ENCODE results near the gene PAK6. TPM values are rescaled to one million over a fixed set of nuclear protein-coding genes. Genes with fewer than 3 reads are reported as not detected.
A peak's percentile ranks its signal among the peaks of the same experiment; 100 is the strongest.

Gene PAK6
- total RNA-seq, 1 donor from 2014 or later, result 19.9 TPM

DNA sequence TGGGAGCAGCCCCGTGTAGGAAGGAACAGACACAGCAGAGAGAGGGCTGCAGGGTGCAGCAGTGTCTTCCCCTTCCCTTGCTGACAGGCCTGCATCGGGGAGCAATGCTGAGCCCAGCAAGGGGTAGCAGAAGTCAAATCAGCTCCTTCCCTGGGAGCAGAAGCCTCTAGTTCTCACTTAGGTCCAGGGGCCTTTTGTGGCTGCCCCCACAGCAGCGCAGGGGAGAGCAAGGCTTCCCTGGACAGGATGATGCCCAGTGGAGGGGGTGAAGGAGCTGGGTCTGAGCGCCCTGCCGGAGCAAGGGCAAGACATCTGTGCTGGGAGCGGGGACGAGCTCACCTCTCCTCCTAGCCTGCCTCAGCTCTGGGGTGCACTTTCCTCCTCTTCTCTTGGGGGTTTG, 68.0 kb downstream of the PAK6 start:
- Histone ChIP-seq H3K27me3 (no peaks in the 10 kb centered on the region), H3K27ac (no peak overlapping the region), H3K9me3 (no peaks in the 10 kb centered on the region), H3K36me3 (no peaks in the 10 kb centered on the region), H3K4me1 (no peaks in the 10 kb centered on the region), H3K4me3 (peak overlapping the region; percentile 26 to 31)
- DNase-seq (ENCODE audit: extremely low spot score in 2 of 2), result no peak
- TF ChIP-seq POLR2AphosphoS5 (IDR thresholded peaks at IDR 0.05; ENCODE audit: insufficient read depth in 1 of 2, low read depth in 1 of 2) (no peak), POLR2A (IDR thresholded peaks at IDR 0.05) (no peak), CTCF (IDR thresholded peaks at IDR 0.05) (no peak)
- intact Hi-C loops (cut with DNase I), result no loop called here

DNA sequence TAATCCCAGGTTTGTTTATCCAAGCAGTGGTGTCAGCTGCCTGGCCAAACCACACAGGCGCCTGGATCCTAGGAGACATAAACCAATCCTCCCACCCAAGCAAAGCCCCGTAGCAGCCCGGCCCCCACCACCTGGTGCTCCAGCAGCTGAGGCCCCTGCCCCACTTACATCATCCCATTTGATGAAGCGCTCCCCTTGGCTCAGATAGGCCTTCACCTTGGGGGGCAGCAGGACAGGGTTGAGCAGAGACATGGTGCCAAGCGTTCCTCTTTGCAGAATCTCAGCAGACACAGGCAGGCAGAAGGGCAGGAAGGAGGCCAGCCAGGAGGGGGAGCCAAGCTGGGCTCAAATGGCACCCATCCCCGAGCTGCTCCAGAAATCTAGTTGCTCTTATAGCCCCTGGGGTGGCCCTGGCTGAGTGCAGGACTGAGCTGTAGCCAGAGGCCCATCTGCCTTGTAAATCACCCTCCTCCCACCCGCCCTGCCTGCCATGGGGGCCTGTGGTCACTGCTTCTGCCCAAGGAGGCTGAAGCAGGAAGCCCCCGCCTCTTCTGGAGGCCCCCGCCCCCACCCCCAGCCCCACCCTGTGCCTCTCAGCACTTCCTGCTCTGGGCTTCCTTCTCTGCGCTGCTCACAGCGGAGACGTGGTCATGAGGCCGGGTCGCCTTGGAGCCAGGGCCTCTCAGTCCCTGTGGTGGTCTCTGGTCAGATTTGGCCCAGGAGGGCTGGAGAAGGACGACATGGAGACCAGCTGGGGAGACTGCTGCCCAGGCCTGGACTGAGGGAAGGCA, 68.8 kb downstream of the PAK6 start, which contains the start of gene PLCB2:
Gene PLCB2 (minus strand): TSS at position 515 of the 791 bp plus-strand sequence. CDS start 263 bp downstream, at position 252.
- Histone ChIP-seq H3K36me3 (no peaks in the 10 kb centered on the region), H3K4me3 (peak within 1 kb of the TSS; percentile 26 to 31), H3K4me1 (no peaks in the 10 kb centered on the region), H3K27ac (no peak within 1 kb of the TSS), H3K9me3 (no peaks in the 10 kb centered on the region), H3K27me3 (no peaks in the 10 kb centered on the region)
- DNase-seq (ENCODE audit: extremely low spot score in 2 of 2), result no peak
- TF ChIP-seq POLR2AphosphoS5 (IDR thresholded peaks at IDR 0.05; ENCODE audit: insufficient read depth in 1 of 2, low read depth in 1 of 2) (no peak), POLR2A (IDR thresholded peaks at IDR 0.05) (no peak), CTCF (IDR thresholded peaks at IDR 0.05) (no peak)
- intact Hi-C loops (cut with DNase I), result no loop called here

DNA sequence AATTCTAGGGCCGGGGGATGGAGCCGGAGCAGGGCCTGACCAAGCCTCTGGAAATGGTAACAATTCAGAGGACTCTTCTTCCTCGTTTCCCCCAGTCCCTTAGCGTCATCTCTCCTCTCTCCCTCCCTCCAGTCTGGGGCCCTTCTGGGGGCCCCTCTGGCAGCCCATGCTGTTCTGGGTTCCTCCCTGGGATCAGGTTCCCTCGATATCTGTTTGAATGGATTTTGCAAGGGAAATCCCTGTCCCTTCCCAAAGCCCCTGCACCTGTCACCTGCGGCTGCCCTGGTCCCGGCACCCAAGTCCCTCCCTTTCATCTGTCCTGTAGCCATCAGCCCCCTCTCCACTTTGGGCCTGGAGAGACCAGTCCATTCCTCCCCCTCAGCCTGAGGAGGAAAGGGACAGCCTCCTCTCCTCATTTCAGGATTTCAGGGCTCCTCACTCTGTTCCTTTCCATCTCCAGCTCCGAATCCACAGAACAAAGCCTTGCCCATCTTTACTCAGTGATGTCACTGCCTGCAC, 70.5 kb downstream of the PAK6 start:
- no peaks in the 10 kb centered on the region for H3K9me3 ChIP-seq
- H3K36me3 ChIP-seq, result no peaks in the 10 kb centered on the region
- TF ChIP-seq POLR2A (IDR thresholded peaks at IDR 0.05), result no peak
- TF ChIP-seq POLR2AphosphoS5 (IDR thresholded peaks at IDR 0.05; ENCODE audit: insufficient read depth in 1 of 2, low read depth in 1 of 2), result no peak
- no peak for TF ChIP-seq CTCF (IDR thresholded peaks at IDR 0.05)
- H3K4me3 ChIP-seq, result no peak overlapping the region
- H3K27me3 ChIP-seq, result no peaks in the 10 kb centered on the region
- no peak for DNase-seq (ENCODE audit: extremely low spot score in 2 of 2)
- H3K27ac ChIP-seq, result no peak overlapping the region
- intact Hi-C loops (cut with DNase I), result no loop called here
- H3K4me1 ChIP-seq, result no peaks in the 10 kb centered on the region

- Histone ChIP-seq H3K9me3 (no peaks in the 10 kb centered on the region), H3K36me3 (no peaks in the 10 kb centered on the region), H3K27me3 (no peaks in the 10 kb centered on the region), H3K4me3 (no peak overlapping the region), H3K4me1 (no peaks in the 10 kb centered on the region), H3K27ac (no peak overlapping the region)
- intact Hi-C loops (cut with DNase I), result no loop called here
- DNase-seq (ENCODE audit: extremely low spot score in 2 of 2), result no peak
- TF ChIP-seq CTCF (IDR thresholded peaks at IDR 0.05), result peak; percentile 35 to 41 (median 36)
- TF ChIP-seq POLR2AphosphoS5 (IDR thresholded peaks at IDR 0.05; ENCODE audit: insufficient read depth in 1 of 2, low read depth in 1 of 2), result no peak
These were observed 71.4 kb downstream of the PAK6 start for GRCh38 chr15:40310001-40310959.

Measured in vagina (tissue), 2 donors.